Ectodermal cell (in vitro differentiated cells): ENCODE measurements around the gene SFXN3.

Source experiments
- H3K27ac ChIP-seq: 2 replicates; pipeline ENCODE4 v1.7.0; 2013; ENCODE audit warnings: mild to moderate bottlenecking, low read depth, low read length; ENCODE audit not compliant: insufficient read depth, poor library complexity, severe bottlenecking
- H3K27me3 ChIP-seq: 2 replicates; pipeline ENCODE4 v1.7.0; 2013; ENCODE audit warnings: mild to moderate bottlenecking, low read length; ENCODE audit not compliant: insufficient read depth, control insufficient read depth, poor library complexity, severe bottlenecking
- H3K36me3 ChIP-seq: one replicate; pipeline ENCODE4 v1.7.0; 2013; ENCODE audit warnings: low read length; ENCODE audit not compliant: control insufficient read depth, insufficient read depth
- H3K4me1 ChIP-seq: one replicate; pipeline ENCODE4 v1.7.0; 2013; ENCODE audit warnings: low read length; ENCODE audit not compliant: control insufficient read depth, insufficient read depth
- H3K4me3 ChIP-seq: 2 replicates; pipeline ENCODE4 v1.7.0; 2013; ENCODE audit warnings: low read depth, low read length, control low read depth; ENCODE audit not compliant: insufficient read depth
- H3K9me3 ChIP-seq: 2 replicates; pipeline ENCODE4 v1.7.0; 2013; ENCODE audit warnings: mild to moderate bottlenecking, low read length, moderate library complexity; ENCODE audit not compliant: control insufficient read depth
- WGBS, 2 experiments: methylation state at CpG; one replicate each; pipeline ENCODE4 v1.1.7; 2013; ENCODE audit warnings: missing lambda C conversion rate in 2 of 2; 5-methylcytosine and 5-hydroxymethylcytosine counted together

The SFXN3 gene

DNA sequence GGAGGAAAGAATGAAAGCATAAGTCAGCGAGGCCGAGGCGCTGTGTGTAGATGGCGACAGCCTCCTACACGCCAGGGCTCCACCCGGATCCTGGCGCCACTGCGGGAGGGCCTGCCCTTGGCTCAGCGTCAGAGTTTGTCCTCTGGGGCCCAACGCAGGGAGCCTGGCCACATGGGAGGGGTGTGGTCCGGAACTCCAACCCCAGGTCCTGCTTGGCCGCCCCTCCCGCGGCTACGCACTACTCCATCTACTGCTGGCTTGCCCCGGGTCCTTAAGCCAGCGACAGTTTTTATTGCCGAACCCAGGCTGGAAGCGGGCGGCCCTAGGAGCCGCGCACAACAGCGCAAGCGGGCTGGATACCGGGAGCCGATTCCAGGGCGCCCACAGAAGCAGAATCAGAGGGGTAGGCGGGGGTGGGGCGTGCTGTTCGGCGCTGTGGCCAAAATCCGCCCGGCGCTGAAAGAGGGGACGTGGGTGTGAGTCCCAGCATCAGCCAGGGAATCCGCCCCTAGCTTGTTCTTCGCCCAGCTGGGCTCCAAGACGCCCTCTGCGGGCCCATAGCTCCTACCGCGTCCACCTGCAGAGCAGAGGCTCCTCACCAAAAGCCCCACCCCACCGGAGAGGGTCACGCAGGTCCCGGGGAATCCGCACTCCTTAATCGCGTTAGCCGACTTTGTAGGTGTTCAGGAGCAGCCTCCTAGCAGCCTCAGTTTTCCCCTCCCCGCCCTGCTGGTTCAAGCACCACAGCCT is 35.3 kb downstream of the SFXN3 start:
- Histone ChIP-seq H3K4me3 (peak overlapping the region; percentile 39), H3K4me1 (peaks cover 30% of the 10 kb centered on the region), H3K9me3 (no peaks in the 10 kb centered on the region), H3K27ac (no peak overlapping the region), H3K36me3 (no peaks in the 10 kb centered on the region), H3K27me3 (peaks cover 67% of the 10 kb centered on the region)
- WGBS, 2 experiments, result 1 to 2% methylated on average over 49 of the region's 49 CpGs

DNA sequence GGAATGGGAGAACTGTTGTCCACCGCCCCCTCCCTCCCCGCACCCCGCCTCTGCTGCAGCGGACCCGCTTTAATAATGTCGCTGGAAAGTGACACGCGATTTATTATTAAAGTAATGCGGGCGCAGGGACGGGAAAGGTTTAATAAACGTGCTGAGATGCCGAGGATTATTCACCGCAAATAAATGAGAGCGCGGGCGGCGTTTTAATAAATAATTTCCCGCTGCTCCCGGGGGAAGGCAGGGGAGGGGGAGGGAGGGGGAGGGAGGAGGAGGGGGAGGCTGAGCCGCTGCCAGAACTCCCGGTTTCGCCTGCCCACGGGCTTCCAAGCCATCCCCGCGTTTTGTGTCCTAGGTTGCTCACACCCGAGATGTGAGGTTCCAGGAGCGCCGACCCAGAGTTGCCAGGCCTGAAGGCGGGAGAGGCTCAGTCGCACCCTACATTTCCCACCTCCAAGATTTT is 35.9 kb downstream of the SFXN3 start:
- Histone ChIP-seq H3K36me3 (no peaks in the 10 kb centered on the region), H3K4me1 (peaks cover 28% of the 10 kb centered on the region), H3K4me3 (peak overlapping the region; percentile 39), H3K27me3 (peaks cover 67% of the 10 kb centered on the region), H3K27ac (no peak overlapping the region), H3K9me3 (no peaks in the 10 kb centered on the region)
- 1% methylated on average over 30 to 31 of the region's 31 CpGs for whole genome bisulfite sequencing, 2 experiments

DNA sequence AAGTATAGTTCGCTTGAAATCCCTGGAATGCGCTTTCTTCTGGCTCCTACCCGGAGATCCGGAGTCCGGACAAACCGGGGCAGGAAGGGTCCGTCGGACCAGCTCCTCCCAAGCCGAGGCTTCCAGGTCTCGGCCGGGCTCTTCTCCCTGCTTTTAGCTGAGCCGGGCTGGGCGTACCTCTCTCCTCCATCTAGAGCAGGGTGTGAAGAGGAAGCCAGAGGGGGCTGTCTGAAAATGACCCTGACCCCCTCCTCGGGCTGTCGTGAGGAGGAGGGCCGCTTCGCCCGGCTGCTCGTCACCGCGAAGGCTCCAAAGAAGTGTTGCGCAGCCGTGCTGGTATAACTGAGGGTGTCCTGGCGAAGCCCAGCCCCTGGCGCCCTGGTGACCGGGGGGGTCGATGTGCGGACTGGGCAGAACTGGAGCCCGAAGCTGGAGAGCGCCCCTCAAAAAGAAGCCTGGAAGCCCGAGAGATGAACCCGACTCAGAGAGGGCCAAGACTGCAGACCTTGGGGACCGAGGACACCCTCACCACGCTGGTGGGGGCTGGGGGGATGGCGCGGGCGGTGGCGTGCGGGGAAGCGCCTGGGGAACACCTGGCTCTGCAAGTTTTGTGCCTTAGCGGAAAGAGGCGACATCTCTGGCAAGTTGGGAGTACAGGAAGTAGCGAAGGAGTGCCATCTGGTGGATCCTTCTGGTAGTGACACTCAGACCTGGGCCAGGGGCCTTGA is 36.5 kb downstream of the SFXN3 start:
- WGBS, 2 experiments, result 0 to 1% methylated on average over 43 of the region's 43 CpGs
- peak overlapping the region; percentile 39 for H3K4me3 ChIP-seq
- H3K27me3 ChIP-seq, result peaks cover 67% of the 10 kb centered on the region
- H3K36me3 ChIP-seq, result no peaks in the 10 kb centered on the region
- H3K27ac ChIP-seq, result no peak overlapping the region
- peaks cover 22% of the 10 kb centered on the region for H3K4me1 ChIP-seq
- H3K9me3 ChIP-seq, result no peaks in the 10 kb centered on the region

DNA sequence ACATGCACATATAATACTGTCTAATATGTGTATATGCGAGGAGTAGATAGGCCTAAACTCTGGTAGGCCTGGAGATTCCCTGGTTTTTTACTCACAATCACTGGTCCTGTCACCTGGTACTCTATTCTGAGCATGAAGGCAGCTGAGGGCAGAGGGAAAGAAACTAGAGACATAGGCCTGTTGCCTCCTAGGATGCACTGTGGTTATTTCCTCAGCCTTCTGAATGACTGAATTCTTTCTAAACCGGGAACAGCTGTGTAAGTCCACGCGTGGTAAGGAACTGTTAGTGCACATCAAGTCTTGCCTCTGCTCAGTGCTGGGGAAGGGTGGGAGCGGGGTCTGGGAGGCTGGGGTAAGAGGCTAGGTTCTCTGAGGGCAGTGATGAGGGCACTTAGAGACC is 38.4 kb downstream of the SFXN3 start:
- H3K4me3 ChIP-seq, result no peak overlapping the region
- H3K27me3 ChIP-seq, result peaks cover 67% of the 10 kb centered on the region
- H3K27ac ChIP-seq, result no peak overlapping the region
- no peaks in the 10 kb centered on the region for H3K9me3 ChIP-seq
- WGBS, 2 experiments, result 90 to 91% methylated on average over 5 of the region's 5 CpGs
- no peaks in the 10 kb centered on the region for H3K36me3 ChIP-seq
- peaks cover 10% of the 10 kb centered on the region for H3K4me1 ChIP-seq

DNA sequence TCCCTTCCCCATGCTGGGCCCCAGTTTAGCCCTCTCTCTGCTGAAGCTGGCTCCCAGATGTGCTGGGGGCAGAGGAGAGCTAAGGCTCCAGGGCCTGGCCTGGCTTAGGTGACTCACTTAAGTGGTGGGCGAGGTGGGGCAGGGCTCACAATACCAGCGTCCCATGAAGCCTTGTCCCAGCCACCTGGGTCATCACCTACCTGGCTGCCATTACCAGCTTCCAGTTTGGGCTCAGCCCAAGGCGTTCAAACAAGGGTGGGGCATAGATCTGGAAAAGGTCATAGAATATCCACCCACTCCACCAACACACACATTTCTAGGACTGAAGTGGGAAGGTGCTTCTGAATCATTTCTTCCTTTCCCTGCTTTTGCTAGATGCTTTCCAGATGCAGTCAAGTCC is 39.1 kb downstream of the SFXN3 start:
- Histone ChIP-seq H3K4me3 (no peak overlapping the region), H3K4me1 (peaks cover 10% of the 10 kb centered on the region), H3K36me3 (no peaks in the 10 kb centered on the region), H3K27me3 (peaks cover 63% of the 10 kb centered on the region), H3K27ac (no peak overlapping the region), H3K9me3 (no peaks in the 10 kb centered on the region)
- WGBS, 2 experiments, result 82 to 88% methylated on average over 3 of the region's 3 CpGs

DNA sequence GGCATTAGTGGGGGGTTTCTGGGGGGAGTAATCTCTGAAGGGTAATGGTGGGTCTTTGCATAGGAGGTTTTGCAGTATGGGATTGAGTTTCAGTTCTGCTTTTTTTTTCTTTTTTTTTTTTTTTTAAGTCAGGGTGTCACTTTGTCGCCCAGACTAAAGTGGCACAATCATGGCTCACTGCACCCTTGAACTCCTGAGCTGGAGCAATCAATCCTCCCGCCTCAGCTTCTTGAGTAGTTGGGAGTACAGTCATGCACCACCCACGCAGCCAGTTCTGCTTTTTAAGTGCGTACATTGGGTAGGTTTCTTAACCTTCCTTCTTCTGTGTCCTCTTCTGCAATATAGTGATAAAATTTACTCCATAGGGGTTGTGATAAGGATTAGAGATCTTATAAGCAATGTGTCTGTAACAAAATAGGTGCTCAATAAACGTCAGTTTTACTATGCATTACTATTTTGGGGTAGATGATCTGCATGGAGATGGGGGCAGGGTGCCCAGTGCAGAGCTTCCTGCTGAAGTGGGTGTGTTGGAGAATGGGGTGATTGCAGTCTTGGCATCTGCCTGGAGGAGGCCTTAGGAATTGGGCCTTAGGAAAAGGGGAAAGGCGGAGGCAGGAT is 40.3 kb downstream of the SFXN3 start:
- WGBS, 2 experiments, result 84 to 87% methylated on average over 5 to 6 of the region's 6 CpGs
- H3K27me3 ChIP-seq, result peaks cover 59% of the 10 kb centered on the region
- no peak overlapping the region for H3K27ac ChIP-seq
- H3K4me3 ChIP-seq, result no peak overlapping the region
- no peaks in the 10 kb centered on the region for H3K9me3 ChIP-seq
- H3K36me3 ChIP-seq, result no peaks in the 10 kb centered on the region
- peaks cover 15% of the 10 kb centered on the region for H3K4me1 ChIP-seq

DNA sequence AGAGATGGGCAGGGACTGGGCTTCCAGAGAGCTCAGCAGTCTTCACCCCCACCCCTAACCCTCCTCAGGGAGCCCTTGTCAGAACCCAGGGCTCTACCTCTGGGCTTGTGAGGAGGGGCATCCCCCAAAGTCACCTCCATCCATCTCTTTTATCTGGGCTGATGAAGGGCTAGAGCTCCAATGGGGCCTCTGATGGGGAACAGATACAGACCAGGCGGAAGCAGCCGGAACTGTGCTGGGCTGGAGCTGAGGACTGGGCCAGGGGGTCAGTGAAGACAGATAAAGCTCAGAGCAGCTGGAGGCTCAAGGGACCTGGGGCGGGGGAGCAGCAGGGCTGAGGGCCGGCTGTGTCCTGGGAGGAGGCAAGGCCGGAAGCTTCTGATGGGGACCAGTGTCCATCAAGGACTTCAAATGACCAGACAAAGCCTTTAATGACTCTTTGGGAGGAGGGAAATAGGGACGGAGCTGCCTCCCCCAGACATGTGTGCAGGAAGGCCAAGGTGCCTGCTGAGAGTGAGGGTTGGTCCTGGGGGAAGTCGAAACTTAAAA is 40.9 kb downstream of the SFXN3 start:
- Histone ChIP-seq H3K27ac (no peak overlapping the region), H3K4me1 (peaks cover 11% of the 10 kb centered on the region), H3K36me3 (no peaks in the 10 kb centered on the region), H3K9me3 (no peaks in the 10 kb centered on the region), H3K4me3 (no peak overlapping the region), H3K27me3 (peaks cover 56% of the 10 kb centered on the region)
- WGBS, 2 experiments, result 60 to 66% methylated on average over 7 of the region's 7 CpGs

DNA sequence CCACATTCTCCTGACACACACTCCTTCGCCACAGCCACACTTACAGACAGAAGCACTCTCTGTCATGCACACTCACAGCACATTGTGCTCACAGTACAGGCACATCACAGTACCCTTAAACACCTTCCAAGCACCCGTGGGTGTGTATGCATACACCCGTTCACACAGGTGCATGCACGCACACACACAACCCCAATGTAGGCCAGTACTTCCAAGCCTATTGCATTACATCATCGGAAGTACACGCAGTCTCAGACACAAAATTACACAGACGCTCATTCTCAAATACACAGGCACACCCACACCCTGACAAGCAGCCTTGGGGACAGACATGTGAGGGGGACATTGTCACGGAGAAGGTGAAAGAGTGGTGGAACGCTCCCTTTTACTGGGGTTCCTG is 41.9 kb downstream of the SFXN3 start:
- H3K4me3 ChIP-seq, result no peak overlapping the region
- WGBS, 2 experiments, result 74 to 77% methylated on average over 9 of the region's 9 CpGs
- no peak overlapping the region for H3K27ac ChIP-seq
- H3K36me3 ChIP-seq, result no peaks in the 10 kb centered on the region
- no peaks in the 10 kb centered on the region for H3K9me3 ChIP-seq
- H3K27me3 ChIP-seq, result peaks cover 46% of the 10 kb centered on the region
- H3K4me1 ChIP-seq, result peaks cover 11% of the 10 kb centered on the region

DNA sequence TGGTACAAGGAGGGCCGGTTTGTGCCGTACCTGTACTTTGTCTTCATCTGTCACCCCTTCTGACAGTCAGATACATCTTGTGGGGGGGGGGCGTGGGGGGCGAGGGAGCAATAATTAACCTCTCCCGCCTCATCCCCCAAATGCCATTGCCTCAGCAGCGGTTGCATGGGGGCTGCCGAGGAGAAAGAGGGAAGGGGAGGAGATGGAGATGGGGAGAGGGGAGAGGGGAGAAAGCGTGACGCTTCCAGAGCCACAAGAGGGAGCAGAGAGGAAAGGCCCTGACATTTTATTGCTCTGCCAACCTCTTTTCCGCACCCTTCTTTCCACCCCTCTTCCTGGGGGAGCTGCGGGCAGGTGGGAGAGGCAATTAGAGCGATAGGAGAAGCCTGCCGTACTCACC is 42.6 kb downstream of the SFXN3 start:
- H3K36me3 ChIP-seq, result no peaks in the 10 kb centered on the region
- H3K9me3 ChIP-seq, result no peaks in the 10 kb centered on the region
- H3K27me3 ChIP-seq, result peaks cover 51% of the 10 kb centered on the region
- H3K27ac ChIP-seq, result no peak overlapping the region
- WGBS, 2 experiments, result 9 to 13% methylated on average over 4 to 12 of the region's 13 CpGs
- no peak overlapping the region for H3K4me3 ChIP-seq
- peaks cover 11% of the 10 kb centered on the region for H3K4me1 ChIP-seq

DNA sequence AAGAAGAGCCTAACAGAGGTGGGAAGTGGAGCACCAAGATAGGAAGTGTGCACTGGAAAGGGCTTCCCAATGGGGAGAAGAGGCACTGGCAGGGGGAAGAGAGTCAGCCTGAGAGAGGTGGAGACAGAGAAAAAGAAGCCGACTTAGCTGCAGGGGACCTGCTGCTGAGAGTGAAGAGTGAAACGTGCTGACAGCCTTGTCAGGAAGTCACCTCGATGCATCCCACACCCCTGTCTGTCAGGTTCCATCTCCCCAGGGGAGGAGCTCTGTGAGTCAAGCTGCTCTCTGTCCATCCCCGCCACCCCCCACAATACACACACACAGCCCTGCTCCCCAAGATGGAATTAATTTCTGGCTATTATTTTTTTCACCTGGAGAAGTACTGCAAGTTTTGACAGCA is 44.7 kb downstream of the SFXN3 start:
- H3K27ac ChIP-seq, result no peak overlapping the region
- WGBS, 2 experiments, result 7 to 13% methylated on average over 4 of the region's 4 CpGs

More for the DNA sequence above, 44.7 kb downstream of the SFXN3 start:
- no peaks in the 10 kb centered on the region for H3K36me3 ChIP-seq
- no peak overlapping the region for H3K4me3 ChIP-seq
- peaks cover 11% of the 10 kb centered on the region for H3K4me1 ChIP-seq
- no peaks in the 10 kb centered on the region for H3K9me3 ChIP-seq
- peaks cover 65% of the 10 kb centered on the region for H3K27me3 ChIP-seq
